Activated CD8-positive, alpha-beta memory T cell treated with anti-CD3 and anti-CD28 coated beads for 4 hours (primary cell): Measurements from ENCODE around the gene TBKBP1.

Experiments used
- DNase-seq, 2 donors: peaks; one replicate each; pipeline ENCODE4 v3.0.0-alpha.2; 2020; ENCODE audit warnings: low read depth in 2 of 2

The TBKBP1 gene

DNA sequence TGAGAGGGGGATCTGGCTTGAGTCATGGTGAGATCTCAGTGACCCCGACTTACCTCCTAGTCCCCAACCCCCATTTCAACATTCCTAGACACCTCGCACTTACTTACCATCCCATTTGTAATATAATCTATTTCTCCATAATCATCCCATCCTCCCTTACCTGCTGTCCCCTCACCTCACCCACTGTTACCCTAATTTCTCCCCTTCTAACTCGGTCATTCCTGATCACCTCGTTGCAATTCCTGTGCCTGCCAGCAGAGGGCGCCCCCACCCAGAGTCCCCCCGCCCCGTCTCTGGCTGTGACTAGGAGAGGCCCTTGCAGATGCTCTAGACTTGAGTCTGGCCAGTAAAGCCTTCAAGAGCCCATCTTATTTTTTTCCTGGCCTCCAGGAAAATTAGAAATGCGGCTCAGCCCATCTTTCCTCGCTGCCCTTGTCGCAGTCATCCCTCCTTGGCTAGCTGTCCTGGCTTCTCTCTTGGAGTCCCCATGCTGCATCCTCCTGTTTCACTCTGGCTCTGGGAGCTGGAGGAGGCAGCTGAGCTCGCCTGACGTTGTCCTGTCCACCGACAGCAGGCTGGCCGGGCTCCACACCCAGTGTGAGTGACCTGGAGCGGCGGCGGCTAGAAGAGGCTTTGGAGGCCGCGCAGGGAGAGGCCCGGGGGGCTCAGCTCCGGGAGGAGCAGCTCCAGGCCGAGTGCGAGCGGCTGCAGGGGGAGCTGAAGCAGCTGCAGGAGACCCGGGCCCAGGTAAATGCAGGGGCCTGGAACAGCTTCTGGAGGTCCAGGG, 5.0 kb downstream of the TBKBP1 start:
- peak; percentile 68 to 76 for DNase-seq

DNA sequence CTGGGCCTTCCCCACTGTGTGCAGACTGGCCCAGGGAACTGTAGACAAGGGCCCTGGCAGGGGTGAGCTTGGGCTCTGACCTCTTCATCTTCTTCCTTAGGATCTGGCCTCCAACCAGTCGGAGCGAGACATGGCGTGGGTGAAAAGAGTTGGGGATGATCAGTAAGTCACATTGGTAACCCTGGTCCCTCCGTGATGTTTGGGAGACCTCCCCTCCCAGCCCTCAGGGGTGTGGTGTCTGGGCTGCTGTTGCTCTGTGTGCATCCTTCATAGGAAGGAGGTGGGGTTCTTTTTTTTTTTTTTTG, 5.5 kb downstream of the TBKBP1 start:
- DNase-seq: no peak

DNA sequence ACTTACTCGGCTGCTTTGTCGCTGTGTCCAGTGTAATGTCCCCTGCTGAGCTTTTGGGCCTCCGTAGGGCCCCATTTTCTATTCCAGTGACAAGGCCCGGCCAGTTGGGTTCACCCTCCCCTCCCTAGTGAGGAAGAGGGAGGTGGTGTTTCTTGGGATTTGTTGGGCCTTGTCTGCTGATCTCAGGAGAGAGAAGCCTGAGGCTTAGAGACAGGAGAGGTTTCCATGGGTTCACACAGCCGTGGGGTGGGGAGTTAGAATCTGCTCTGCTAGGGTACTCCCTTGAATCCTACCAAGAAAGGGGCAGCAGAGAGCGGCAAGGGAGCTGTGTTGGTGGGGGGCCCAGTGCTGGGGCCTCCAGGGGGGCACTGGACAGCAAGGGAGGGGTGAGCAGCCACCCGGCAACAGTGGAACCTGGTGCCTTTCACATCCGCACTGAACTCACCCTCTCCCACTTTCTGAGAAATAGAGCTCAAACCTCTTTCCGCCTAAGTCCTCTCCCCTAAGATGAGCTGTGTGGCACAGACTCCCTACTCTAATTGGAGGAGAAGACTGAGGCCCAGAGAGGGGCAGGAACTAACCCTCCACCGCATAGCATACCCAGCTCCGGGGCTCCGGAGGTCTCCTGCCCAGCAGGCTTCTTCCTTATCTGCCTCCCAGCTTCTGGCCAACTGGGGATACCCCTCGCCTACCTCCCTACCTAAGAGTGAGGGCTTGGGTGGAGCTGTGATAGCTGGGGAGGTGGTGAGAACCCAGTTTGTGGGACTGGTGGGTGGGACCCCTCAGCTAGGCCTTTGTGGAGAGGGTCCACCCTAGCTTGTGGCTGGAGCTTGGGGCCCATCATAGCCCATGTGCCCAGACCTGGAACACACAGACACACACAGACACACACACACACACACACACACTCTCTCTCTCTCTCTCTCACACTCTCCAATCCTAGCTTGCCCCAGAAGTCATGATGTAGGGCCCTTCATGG, 6.8 kb downstream of the TBKBP1 start:
- no peak for DNase-seq

DNA sequence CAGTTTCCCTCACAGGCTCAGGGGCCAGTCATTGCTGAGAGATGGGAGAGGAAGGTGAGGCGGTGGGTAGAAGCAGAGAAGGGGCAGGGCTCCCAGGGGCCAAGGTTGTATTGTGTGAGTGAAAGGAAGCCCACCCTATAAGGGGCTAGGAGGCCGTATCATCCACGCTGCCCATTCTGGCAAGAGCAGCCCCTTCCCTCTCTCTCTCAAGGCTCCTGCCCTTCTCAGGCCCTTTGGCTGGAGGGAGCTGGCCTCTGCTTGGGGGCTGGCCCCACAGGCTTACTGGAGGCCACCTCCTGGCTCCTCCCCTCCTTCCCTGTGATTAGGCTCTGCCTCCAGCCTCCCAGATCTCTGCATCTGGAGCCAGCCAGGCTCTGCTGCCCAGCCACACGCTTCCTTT, 7.6 kb downstream of the TBKBP1 start:
- no peak for DNase-seq

DNA sequence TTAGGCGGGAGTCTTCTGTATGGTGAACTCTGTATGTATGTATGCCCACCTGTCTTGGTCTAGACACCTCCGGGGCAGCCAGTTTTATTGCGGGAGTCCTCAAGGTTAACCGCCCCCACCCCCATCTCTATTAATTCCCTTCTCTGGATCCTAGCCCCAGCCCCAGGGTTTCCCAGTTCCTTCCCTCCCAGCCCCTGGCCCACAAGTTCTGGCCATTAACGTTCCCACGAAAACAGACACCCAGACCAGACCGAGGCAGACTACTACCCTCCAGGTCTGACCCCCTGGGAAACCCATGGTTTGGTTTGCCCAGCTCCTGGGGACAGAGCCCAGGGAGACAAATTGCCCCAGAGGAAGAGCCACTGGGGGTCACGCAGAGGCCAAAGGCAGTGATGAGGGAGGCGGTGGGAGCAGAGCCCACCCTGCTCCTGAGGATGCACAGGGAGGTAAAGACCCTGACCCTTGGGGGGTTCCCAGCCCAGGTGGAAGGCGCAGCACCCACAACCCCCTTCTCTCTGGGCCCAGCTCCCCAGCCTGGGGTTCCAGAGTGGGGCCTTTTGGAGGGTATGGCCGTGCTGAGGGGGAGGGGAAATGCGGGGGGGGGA, 8.5 kb downstream of the TBKBP1 start:
- no peak for DNase-seq

DNA sequence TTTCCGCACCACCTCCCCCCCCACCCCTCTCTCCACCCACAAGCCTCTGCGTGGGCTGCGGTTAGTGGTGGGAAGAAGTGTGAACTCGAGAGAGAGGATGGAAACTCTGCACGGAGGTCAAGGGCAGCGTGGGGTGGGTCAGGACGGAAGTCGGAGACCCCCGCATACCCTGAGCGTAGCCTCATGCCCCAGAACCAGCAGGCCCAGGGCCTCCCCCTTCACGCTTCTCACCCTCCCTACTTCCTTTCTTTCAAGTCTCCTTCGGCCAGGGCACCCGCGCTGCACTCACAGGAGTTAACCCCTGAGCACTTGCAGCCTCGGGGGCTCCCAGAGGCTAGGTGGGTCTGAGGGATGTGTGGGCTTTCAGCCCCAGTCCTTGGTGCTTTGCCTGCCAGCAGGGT, 9.2 kb downstream of the TBKBP1 start:
- peak; percentile 54 to 65 for DNase-seq

DNA sequence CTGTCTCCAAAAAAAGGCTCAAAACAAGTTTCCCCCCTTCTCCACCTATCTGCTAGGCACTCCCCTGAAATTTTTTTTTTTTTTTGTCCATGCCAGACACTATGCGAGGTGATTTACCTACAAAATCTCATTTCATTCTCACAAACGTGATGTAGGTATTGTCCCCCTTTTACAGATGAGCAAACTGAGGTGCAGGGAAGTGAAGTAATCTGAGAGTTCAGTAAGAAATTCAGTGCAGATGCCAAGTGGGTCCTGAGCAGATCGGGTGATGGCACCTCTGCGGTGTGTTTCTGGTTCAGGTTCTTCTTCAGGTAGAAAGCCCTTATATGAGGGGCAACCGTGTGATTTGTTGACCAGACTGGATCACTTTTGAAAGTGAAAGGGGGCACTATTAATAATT, 9.7 kb downstream of the TBKBP1 start:
- DNase-seq: no peak

DNA sequence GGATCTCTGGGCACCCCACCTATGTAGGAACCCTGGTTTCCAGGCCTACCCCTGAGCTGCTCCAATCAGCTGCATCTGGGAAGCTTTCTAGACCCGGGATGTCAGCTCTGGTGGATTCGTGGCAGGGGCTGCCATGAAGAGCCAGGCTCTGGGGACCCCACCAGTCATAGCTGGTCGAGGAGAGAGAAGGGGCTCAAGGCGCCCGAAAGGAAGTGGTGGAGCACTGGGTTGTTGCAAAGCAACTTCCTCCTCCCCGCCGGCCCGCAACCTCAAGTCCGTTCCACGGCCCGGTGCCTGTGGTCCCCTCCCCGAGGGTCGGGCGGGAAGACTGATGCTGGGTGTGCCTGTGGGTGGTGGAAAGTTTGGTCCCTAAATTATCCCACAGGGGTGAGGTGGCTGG, 10.2 kb downstream of the TBKBP1 start:
- DNase-seq: no peak

DNA sequence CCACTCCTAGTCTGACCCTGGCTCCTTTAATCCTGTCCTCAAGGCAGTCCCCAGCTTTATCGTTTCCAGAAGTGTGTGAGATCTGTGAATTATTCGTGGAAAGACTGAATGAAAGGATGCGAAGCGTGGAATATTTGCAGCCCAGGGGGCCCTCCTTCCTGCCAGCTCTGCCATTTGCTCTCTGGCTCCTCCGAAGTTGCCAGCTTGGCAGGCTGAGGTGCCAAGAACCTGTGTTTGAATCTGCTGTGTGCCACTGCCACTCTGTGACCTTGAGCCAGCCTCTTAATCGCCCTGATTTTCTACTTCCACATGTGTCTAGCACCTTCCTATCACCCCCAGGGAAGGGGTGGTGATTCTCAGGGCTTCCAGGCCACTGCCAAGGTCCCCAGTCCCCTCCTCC, 10.8 kb downstream of the TBKBP1 start:
- DNase-seq: no peak

DNA sequence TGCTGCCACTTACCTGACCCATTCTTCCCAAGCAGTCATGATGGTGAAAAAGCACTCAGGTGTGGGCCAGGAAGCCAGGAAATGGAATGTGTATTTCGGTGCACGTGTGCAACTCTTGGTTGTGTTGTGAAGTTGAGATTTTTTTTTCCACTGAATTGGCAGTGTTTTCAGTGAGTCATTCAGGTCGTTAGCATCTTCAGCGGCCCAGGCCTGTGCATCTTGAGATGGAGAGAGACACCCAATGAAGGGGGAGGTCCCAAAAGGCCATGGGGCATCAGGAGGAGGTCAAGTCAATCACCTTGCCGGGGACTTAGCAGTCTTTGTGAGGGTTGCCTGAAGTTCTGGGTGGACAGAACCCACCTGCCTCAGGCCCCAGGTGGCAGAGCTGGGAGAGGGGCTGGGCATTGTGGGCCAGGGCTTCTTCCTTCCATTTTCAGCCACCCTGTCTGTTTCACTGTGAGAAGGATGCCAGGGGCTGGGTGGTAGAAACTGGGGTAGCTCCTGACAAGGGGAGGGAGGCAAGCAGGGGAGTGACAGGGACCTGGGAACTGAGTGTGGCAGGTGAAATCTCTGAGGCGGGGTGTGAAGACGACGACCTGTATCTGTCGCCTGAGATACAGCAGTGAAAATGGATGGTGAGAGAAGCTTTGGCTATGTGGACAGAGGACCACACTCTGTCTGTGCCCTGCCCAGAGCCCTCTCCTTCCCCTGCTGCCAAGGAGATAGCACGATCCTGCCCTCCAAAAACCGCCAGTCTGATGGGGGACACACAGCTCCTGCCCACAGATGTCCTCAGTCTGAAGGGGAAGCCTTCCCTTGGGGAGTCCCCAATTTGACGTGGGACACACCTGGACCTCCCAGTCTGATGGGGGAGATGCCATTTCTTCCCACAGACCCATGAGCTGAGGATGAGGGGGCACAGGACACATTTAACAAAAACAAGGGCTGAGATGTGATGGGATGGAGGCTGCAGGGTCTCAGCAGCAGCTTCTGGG, 11.9 kb downstream of the TBKBP1 start:
- DNase-seq: no peak

DNA sequence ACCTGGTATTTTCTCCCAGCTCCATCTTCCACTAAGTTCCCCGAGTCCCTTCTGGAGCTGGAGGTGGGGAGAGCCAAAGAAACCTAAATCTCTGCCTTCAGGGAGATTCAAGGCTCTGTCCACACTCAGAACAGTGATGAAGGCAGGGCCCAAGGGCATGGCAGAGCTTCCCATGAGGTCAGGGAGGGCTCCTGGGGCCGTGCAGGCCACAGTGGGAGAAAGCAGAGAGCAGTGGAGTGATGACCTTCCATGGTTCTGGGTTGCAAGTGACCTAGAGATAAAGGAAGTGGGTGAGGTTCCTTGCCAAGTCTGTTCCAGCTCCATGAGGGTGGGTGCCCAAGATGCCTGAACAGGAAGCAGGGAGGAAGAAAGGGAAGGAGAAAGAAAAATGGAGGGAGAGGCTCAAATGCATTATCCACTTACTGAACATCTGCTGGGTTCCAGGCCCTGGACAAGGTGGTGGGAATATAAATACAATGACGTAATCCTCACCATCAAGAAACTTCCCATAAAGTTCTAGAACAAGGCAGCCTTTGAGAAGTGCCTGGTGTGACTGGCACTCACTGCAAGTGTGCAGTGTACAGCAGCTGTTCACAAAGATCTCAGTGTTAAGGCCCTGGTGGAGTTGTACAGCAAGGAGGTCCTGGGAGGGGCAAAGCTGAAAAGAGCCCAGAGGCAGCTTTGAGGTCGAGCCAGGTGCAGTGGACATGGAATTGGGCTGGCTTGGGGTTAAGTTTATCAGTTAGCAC, 13.3 kb downstream of the TBKBP1 start:
- DNase-seq: no peak

DNA sequence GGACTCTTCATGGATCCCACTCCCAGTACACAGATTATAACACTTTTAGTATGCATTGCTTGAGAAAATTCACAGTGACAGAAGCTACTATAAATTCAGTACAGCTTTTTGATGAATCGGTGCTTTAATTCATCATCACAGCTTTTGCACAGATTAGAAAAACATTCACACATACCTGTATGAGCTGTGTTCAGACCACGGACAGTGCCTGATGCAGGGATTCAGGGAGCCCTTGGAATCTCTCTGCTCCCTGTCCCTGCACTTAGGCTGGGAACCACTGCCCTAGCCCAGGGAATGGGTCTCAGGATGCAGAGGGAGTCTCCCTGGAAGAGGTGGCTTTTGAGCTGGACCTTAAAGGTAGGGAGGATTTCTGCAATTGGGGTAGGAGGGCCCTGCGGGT, 13.9 kb downstream of the TBKBP1 start:
- DNase-seq: no peak

DNA sequence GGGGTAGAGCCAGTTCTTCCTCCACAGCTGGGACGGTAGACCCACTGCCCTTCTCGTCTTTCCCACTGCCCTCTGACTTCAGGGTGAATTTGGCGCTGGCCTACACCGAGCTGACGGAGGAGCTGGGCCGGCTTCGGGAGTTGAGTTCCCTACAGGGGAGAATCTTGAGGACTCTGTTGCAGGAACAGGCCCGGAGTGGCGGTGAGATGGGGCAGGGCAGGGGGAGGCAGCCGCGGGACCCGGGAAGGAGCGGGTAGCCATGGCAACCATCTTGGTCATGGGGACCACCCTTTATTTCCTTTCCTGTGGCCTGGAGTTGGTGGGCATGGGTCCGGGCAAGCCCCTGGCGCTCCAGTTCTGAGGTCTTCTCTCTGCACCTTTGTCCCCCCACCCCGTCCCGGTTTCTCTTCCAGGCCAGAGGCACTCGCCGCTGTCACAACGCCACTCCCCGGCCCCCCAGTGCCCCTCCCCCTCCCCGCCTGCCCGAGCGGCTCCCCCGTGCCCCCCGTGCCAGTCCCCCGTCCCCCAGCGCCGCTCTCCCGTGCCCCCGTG, 14.4 kb downstream of the TBKBP1 start:
- no peak for DNase-seq

DNA sequence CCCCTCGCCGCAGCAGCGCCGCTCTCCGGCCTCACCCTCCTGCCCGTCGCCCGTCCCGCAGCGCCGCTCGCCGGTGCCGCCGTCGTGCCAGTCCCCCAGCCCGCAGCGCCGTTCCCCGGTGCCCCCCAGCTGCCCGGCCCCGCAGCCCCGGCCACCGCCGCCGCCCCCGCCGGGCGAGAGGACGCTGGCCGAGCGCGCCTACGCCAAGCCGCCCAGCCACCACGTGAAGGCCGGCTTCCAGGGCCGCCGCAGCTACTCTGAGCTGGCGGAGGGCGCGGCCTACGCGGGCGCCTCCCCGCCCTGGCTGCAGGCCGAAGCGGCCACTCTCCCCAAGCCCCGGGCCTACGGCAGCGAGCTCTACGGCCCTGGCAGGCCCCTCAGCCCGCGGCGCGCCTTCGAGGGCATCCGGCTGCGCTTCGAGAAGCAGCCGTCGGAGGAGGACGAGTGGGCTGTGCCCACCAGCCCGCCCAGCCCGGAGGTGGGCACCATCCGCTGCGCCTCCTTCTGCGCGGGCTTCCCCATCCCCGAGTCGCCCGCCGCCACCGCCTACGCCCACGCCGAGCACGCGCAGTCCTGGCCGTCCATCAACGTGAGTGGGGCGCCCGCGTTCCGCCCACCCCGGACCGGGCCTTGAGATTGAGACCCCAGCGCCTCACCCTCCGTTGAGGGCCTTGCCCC, 15.0 kb downstream of the TBKBP1 start:
- DNase-seq: no peak

DNA sequence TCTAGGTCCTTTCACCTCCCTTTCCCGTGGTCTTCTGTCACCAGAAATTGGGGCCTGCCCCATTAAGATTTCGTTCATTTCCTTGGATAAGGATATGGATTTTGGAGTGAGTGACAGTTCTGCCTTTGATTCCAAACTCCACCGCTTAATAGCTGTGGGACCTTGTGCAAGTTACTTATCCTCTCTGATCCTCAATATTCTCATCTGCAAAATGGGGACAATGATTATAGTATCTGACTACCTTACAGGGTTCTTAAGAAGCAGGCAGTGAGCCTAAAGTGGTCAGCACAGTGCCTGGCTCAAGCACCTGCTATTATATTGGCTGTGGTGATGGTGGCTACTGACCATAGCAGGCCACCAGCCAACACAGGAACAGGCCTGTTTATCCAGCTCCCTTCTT, 15.6 kb downstream of the TBKBP1 start:
- DNase-seq: no peak

DNA sequence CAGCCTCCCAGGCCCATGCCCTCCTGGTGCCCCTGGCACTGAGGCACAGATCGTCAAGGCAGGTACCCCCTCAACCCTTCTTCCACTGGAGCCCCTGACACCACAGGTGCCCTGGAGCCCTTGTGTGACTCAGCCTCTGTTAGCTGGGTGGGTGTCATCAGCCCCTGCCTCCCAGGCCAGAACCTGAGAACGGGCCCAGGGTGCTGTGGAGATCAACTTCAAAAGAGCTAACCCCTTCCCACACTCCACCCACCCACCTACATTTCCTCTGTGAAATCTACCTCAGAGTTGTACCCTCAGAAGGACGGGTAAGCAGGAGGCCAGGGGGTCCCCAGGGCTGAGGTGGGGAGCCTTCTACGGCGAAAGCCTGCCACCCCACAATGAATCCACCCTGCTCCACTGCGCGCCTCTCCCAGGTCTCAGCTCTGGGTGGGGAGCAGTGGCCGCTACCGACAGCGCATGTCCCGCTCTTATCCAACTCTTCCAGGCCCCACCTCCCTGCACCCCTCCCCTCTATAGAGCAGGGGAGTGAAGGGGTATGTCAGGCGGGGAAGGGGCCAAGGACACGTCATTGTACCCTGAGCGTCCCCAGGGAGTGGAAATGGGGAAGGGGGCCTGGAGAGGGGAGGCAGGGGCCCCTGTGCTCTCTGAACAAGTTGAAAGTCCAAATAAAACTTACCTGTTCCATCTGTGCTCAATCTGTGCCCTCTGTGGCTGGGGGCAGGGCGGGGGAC, 17.6 kb downstream of the TBKBP1 start:
- DNase-seq: no peak

DNA sequence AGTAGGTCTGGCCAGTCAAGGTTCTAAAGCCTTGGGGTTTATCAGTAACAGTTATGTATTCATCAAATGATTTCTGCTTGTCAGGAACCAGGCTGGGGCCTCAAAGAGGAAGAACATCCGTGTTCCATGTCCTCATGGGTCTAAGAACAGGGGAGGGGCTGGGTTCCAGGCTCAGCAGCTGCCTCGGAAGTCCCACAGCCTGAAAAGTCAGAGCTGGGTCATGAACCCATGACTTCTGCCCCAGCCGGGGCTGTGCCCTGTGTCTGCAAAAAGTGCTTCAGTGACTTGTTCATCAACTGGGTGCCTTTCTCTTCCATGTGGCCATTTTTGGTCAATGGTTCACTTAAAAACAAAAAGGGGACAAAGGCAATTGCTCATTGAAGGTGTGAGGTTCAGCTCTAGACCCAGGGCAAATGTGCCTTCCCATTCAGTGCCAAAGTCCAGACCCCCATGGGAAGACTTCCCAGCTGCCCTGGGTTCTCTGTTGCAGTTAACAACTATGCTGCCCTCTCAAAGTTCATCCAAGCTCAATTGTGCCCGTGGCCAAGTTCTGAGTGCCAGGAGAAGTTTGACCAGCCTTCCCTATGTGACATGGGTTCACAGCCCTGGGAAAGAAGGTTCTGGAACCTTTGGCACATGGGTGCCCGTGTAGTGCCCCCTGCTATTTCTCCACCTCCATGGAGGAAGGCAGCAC, 18.5 kb downstream of the TBKBP1 start:
- no peak for DNase-seq

DNA sequence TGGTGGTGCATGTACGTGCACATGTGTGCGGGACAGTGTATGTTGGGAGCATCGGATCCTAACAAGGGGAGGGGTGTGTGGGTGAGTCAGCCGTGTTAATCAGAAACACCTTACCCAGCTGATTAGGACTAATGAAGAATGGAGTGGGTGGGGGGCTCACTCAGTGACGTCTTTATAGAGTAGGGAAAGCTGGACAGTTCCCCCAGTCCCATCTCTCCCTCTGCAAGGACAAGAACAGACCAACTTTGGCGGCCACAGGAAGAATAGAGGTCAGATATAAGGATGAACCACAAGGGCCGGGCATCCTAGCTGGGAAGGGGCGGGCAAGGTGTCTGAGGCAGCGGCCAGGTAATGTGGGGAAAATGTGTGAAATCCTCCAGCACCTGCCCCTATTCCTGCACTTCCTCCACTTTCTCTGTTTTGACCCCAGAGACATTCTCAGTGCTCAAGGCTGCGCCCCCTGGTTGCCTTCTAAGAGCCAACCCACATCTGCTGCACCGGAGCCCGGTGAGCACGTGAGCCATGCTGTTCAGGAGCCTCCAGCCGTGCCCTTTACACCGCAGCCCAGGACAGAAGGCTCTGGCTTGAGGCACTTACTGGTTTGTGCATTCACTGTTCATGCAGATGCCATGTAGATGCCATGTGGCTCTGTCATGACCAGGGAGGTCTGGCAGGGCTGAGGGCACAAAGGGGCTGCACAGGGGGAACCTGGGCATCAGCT, 20.2 kb downstream of the TBKBP1 start:
- no peak for DNase-seq
